Fibroblast of pulmonary artery (primary cell): ENCODE data around the gene CHD9.

Source experiments
- DNase-seq: peaks from one replicate; pipeline ENCODE4 v3.0.0-alpha.2; 2010; ENCODE audit warnings: low read depth
- H3K4me3 ChIP-seq: replicated peaks from 2 replicates; pipeline ENCODE4 v1.5.1; 2011; ENCODE audit warnings: low read depth, mild to moderate bottlenecking, control low read depth, low read length, moderate library complexity
- TF ChIP-seq, protein P1 (sequence below): IDR thresholded peaks from 2 replicates; pipeline ENCODE4 v1.5.1; 2011; ENCODE audit warnings: mild to moderate bottlenecking, control low read depth, low read length, inconsistent platforms; ENCODE audit errors: missing control alignments

CHD9 gene

GRCh38 chr16:53103811-53104210 is 49.0 kb downstream of the CHD9 start:
- DNase-seq, result no peak
- TF ChIP-seq, protein P1, sequence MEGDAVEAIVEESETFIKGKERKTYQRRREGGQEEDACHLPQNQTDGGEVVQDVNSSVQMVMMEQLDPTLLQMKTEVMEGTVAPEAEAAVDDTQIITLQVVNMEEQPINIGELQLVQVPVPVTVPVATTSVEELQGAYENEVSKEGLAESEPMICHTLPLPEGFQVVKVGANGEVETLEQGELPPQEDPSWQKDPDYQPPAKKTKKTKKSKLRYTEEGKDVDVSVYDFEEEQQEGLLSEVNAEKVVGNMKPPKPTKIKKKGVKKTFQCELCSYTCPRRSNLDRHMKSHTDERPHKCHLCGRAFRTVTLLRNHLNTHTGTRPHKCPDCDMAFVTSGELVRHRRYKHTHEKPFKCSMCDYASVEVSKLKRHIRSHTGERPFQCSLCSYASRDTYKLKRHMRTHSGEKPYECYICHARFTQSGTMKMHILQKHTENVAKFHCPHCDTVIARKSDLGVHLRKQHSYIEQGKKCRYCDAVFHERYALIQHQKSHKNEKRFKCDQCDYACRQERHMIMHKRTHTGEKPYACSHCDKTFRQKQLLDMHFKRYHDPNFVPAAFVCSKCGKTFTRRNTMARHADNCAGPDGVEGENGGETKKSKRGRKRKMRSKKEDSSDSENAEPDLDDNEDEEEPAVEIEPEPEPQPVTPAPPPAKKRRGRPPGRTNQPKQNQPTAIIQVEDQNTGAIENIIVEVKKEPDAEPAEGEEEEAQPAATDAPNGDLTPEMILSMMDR, result no peak
- no peak overlapping the region for H3K4me3 ChIP-seq

DNA sequence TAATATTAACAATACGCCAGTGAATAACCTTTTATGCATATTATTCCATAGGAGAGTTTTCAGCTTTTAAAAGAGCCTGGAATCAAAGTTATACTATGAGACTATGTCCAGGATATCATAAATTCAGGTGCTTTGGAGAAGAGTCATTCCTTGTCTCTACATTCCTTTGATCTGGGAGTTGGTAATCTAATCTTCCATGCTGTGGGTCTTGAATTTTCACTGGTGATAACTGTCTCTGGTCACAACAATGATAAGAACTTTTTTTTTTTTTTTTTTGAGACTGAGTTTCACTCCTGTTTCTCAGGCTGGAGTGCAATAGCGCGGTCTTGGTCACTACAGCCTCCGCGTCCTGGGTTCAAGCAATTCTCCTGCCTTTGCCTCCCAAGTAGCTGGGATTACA is 50.8 kb downstream of the CHD9 start:
- H3K4me3 ChIP-seq, result no peak overlapping the region
- DNase-seq, result no peak
- TF ChIP-seq, protein P1, result no peak

DNA sequence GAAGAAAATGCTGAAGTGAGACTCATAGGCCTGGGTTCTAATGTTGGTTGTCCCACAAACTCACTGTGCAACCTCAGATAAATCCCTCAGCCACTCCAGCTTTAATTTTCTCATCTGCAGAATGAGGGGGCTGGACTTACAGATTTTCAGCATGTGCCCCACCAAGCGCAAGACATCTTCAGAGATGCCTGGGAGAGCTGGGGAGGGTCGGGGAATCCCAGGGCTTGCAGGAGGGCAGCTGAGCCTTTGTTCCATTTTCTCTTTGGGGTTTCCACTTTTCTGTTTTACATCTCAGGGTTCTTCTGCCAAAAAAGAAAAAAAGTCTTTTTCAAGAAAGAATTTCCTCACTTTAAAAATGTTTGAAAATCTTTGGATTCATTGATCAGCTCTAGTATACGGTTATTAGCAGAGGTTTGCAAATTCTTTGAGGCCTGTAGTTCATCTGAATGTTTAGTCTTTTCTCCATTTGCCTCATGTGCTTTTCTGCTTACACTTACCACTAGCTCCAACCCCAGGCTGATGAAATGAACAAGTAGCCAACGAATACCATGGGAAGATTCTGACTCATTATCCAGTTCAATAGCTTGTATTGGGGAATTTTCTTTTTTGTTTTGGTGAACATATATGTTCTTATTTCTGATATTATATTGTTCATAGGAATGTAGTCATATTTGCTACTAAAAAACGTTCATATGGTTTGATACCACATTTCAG is 56.4 kb downstream of the CHD9 start:
- H3K4me3 ChIP-seq, result no peak overlapping the region
- DNase-seq, result peak; percentile 35
- TF ChIP-seq, protein P1, result no peak

- no peak overlapping the region for H3K4me3 ChIP-seq
- TF ChIP-seq, protein P1, result no peak
- DNase-seq, result no peak
Observed at GRCh38 chr16:53112015-53112414, 57.2 kb downstream of the CHD9 start.

- H3K4me3 ChIP-seq, result no peak overlapping the region
- DNase-seq, result no peak
- TF ChIP-seq, protein P1, result no peak
Observed at GRCh38 chr16:53115047-53115446, 60.3 kb downstream of the CHD9 start.

- DNase-seq, result no peak
- no peak overlapping the region for H3K4me3 ChIP-seq
- TF ChIP-seq, protein P1, result no peak
Observed at GRCh38 chr16:53115773-53116172, 61.0 kb downstream of the CHD9 start.

DNA sequence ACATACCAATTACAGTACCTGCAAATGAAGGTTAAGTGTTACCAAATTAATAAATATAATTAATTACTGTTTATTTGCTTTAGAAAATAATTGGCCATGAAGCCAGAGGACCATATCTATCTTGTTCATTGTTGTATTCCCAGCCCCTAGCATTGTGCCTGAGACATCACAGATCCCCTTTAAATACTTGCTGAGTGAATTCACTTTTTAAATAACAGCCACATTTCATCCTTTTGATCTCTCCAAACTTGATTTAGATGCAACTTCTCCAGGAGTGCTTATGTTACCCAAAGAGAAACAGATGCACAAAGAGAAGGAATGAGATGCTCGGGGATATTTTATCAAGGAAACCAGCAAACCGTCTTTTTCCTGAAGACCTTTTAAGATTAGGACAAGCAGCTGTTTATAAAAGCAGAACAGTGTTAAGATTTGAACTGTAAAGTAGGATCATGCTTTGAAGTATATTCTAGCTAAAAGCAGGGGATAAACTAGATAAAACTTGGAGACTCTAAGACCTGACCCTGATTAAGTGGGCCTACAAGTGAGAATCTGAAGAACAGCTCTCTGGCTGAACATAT is 66.3 kb downstream of the CHD9 start:
- no peak overlapping the region for H3K4me3 ChIP-seq
- TF ChIP-seq, protein P1, result no peak

More for the DNA sequence above, 66.3 kb downstream of the CHD9 start:
- no peak for DNase-seq
